IPS-NIHi7 (cell line): Measurements from ENCODE around the gene NTRK3.

Experiments
- DNase-seq: peaks from one replicate; pipeline ENCODE4 v3.0.0; 2012; ENCODE audit warnings: mixed read lengths; ENCODE audit errors: extremely low spot score

The NTRK3 gene

DNA sequence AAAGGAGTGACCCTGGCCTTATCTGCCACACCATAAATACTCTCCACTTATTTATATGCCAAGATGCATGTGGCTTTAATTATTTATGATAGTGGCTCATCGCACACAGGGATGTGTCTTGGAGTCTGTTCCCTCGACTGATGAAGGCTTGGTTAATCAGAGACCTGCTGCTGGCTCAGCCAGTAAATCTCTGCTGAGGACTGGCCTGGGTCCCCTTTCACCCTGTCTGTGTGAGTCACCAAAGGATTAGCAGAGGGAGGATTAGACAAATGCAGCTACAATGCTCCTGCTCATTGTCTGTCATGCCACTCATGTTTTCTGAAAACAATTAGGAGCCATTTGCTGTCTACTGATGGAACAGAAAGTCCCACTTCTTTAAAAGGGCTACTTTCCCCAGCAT, 226.8 kb downstream of the NTRK3 start:
- peak; percentile 24 for DNase-seq

DNA sequence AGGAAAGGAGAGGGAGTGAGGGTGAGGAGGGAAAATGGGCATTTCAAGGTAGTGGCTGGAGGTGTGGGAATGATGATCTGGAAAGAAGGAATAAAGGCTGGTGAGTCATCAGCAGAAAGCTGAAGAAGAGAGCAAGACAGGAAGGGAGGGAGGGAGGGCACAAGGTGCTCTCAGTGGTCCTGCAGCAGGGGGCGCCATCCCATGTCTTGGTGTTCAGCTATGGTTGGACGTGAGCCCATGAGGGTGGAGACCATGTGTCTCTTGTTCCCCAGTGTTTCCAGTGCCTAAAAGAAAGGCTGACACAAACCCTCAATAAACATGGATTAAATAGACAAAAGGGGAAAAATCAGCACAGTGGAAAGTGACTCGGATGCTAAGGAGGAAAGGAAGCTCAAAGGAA, 228.5 kb downstream of the NTRK3 start:
- peak; percentile 36 for DNase-seq

DNA sequence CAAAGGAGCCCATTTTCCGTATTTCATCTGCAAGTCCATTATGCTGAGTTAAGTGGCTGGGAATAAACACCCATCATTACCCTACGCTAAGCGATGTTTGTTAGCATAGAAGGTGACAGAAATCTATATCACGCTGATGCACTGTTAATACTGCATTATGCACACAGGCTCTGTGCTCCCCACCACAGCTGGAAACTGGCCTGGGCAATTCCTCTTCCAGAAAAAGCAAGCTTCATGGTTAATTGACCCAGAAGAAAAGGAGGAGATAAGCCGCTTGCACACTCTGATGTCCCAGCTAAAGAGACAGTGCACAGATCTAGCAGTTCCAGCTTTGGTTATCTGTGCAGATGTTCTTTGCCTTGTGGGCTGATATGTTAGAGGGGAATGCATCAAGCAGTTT, 232.6 kb downstream of the NTRK3 start:
- no peak for DNase-seq

GRCh38 chr15:88022716-88023115, 233.8 kb downstream of the NTRK3 start:
- DNase-seq = no peak

DNA sequence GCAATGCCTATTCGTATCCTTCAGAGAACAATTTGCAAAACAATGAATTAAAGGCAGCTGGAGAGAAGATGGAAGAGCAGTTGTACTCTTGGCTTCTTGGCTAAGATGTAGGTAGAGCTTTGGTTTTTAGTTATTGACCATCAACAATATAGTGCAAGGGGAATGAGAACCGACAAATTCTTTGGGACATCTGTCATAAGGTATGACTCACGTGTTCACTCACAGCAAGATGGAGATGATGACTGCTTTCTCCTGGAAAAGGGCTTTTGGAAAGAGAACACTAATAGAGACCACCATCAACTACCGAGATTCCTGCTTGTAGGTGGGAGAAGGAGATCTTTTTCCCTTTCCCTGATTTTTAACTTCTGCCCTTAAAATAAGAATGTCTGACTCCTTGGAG, 234.9 kb downstream of the NTRK3 start:
- DNase-seq = no peak

GRCh38 chr15:88020806-88021205, 235.7 kb downstream of the NTRK3 start:
- no peak for DNase-seq

GRCh38 chr15:88019656-88020055, 236.9 kb downstream of the NTRK3 start:
- no peak for DNase-seq

- DNase-seq = no peak
Observed at GRCh38 chr15:88018869-88019641, 237.5 kb downstream of the NTRK3 start.

DNA sequence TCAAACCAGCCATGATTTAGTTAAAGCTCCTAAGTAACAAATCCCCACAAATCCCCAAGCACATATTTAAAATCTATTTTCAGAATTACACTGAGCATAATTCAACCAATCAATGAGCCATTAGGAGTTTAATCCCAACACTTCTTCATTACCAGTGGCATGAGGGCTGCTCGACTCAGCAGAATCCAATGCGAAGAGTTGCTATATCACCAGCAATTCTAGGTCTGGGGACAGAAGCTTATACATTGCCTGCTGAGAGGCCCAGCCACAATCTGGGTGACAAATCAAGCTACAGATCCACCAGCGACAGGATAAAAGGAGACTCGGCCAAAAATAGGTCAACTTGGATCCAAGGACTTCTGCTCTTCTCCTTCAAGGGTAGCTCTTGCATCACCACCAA, 238.8 kb downstream of the NTRK3 start:
- DNase-seq = no peak

DNA sequence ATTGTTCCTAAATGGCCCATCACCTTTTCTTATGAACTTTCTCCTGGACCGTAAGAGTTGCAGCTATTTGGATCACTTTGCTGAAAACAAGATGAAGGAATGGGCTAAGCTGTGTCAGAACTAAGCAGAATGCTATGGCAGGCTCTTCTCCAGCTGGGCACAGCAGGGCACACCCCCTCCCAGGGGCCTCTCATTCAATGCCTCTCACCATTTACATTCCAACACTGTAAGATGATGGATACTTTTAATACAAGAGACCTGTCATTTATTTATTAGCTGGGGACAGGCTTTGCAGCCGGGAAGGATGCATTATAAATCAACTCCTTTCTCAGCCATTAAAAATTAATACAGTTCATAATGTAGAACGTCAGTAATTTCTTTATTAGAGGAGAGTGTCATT, 240.1 kb downstream of the NTRK3 start:
- DNase-seq = no peak

- peak; percentile 41 for DNase-seq
Observed at GRCh38 chr15:88015228-88015860, 241.2 kb downstream of the NTRK3 start.

GRCh38 chr15:88014454-88015160, 241.9 kb downstream of the NTRK3 start:
- DNase-seq = no peak

GRCh38 chr15:88013111-88013510, 243.4 kb downstream of the NTRK3 start:
- no peak for DNase-seq

DNA sequence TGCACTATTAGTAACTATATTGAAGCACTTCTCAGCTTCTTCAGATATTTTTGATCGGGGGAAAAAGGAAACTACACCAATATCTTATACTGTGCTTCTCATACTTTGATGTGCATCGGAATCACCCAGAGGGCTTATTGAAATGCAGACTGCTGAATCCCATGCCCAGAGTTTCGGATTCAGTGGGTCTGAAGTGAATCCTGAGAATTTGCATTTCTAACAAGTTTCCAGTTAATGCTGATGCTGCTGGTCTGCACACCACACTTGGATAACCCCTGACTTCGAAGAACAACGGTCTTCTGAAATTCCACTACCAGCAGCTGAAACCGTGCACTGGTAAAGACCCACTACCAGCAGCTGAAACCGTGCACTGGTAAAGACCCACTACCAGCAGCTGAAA, 243.9 kb downstream of the NTRK3 start:
- DNase-seq = no peak

GRCh38 chr15:88012233-88012632, 244.3 kb downstream of the NTRK3 start:
- no peak for DNase-seq

DNA sequence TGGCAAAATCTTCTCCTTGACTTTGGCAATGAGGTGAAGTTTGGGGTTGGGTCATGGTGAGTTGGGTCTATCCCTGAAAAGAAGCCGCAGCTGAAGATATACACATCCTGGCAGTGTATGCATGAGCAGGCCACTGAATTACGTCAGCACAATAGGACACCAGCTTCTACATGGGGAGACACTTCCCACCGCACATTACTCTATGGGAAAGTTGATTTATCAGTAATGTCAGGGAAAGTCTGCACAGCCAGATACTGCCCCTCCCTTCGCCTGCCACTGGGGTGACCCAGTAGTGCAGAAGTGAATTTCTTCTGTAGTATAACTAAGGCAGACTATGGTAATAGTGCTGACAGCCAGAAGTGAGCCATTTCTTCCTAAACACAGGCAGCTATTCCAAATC, 245.0 kb downstream of the NTRK3 start:
- no peak for DNase-seq

DNA sequence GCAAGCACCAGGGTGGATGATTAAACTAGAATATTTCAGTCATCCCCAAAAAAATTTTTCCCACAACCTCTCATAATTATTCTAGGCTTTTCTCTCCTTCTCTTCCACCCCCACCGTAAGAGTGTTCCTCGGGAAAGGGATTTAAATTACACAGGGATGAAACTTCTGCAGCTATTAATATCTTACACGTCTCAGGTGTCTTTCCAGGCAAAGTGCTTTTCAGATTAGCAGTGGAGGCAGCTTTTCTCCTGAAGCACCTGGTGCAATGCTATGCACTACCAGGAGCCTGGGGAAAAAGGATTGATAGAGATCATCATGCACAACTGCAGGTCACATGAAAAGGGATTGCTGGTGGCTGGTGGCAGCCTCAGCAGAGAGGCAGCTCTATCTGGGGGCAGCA, 250.4 kb downstream of the NTRK3 start:
- no peak for DNase-seq

- no peak for DNase-seq
Observed at GRCh38 chr15:88004399-88004798, 252.1 kb downstream of the NTRK3 start.

DNA sequence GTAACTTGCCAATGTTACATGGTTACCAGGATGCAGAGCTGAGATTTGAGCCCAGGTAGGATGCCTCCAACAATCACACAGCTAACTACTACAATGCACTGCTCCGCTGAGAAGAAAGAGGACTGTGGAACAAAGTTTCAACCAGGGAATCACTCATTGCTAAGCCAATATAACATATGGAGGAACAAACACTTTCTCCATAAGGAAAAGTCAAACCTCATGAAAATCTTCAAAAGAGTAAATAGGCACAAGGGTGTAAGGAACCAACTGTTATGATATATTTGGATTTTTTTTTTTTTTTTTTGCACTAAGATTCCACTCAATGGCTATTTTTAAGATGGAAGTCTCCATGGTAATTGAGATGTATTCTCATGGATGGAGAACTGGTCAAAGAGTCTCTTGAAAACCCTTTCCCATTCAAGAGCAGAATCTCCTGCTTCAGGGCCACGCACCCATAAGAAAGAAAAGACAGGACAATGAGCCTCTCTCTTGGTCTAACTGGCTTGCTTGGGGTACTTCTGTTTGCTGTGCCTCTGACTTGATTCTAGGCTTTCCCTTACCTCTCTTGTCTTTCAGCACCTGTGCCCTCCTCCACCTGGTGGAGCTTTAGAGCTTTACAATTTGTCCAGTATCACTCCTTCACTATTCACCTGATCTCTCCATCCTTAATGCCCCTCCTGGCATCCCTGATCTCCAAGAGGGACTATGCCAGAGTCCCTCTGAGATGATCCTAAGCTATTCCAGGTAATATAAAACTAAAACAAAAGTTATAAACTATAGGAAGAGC, 252.8 kb downstream of the NTRK3 start:
- peak; percentile 51 for DNase-seq

DNA sequence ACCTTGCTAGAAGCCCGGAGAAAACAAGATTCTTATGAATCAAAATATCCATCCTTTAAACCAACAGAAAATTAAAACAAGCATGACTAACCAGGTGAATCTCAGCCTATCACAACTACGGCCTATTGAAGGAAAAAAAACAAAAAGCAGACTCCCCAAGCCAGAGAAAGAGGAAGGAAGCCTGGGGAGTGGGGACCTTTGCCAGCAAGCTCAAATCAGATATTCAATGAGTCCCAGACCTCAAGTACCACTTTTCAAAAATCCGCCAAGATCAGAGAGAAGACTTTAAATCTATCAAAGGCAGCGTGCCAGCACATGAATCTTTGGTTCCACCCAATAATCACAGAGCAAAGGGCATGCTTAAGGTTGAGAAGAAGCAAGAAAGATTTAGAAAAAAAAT, 253.8 kb downstream of the NTRK3 start:
- DNase-seq = no peak

DNA sequence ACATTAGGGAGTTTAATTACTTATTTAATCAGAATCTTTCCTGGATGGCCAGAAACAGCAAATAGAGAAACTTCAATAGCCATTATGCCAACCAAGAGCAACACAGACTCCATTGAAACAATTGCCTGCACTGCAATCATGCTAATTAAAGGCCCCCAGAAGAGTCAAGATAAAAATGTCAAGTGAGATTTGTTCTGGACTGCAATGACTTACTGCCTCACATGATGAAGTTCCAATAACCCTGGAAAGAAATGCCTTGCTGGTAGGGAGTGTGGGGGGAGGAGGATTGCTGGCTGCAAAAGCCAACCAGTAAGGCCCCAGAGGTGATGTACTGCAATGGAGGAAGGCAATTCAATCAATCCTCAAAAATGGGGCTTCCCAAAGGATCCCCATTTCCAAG, 257.9 kb downstream of the NTRK3 start:
- no peak for DNase-seq

DNA sequence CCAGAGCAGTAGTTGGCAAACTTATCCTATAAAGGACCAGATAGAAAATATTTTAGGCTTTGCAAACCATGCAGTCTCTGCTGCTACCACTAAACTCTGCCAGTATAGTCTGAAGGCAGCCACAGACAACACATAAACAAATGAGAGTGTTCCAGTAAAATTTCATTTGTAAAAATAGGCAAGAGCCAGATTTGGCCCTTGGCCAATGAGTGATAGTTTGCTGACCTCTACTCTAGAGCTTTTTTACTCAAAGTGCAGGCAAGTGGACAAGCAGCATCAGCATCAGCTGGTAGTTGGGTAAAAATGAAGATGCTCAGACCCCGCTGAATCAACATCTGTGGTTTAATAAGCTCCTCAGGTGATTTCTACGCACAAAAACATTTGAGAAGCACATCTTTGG, 269.8 kb downstream of the NTRK3 start:
- no peak for DNase-seq
